HG03378 (cell line): ENCODE results near the gene ETNPPL.

Source experiments
- ATAC-seq: cut with Tn5 transposase; IDR thresholded peaks from one replicate; pipeline ENCODE4 v1.9.1; 2021; ENCODE audit warnings: mild to moderate bottlenecking, moderate library complexity; ENCODE audit not compliant: unreplicated experiment

ETNPPL gene

GRCh38 chr4:108762559-108763225 is at the start of gene ETNPPL:
Gene ETNPPL, minus strand, starts transcription at chr4:108763053. Its CDS starts 155 bp downstream, at chr4:108762898.
- ATAC-seq, result no peak

GRCh38 chr4:108811486-108811885 is 48.6 kb upstream of the ETNPPL start:
- ATAC-seq, result no peak

- ATAC-seq, result no peak
Observed at GRCh38 chr4:108810087-108810486, 47.2 kb upstream of the ETNPPL start.

GRCh38 chr4:108804648-108805273 is 41.9 kb upstream of the ETNPPL start:
- no peak for ATAC-seq

GRCh38 chr4:108799306-108799705 is 36.5 kb upstream of the ETNPPL start:
- no peak for ATAC-seq

GRCh38 chr4:108796173-108796572 is 33.3 kb upstream of the ETNPPL start:
- no peak for ATAC-seq

GRCh38 chr4:108795733-108796132 is 32.9 kb upstream of the ETNPPL start:
- no peak for ATAC-seq

- no peak for ATAC-seq
Observed at GRCh38 chr4:108794136-108794535, 31.3 kb upstream of the ETNPPL start.

- no peak for ATAC-seq
Observed at GRCh38 chr4:108793415-108793814, 30.6 kb upstream of the ETNPPL start.

- ATAC-seq, result no peak
Observed at GRCh38 chr4:108788731-108789130, 25.9 kb upstream of the ETNPPL start.

GRCh38 chr4:108787724-108788123 is 24.9 kb upstream of the ETNPPL start:
- no peak for ATAC-seq

- no peak for ATAC-seq
Observed at GRCh38 chr4:108787106-108787505, 24.3 kb upstream of the ETNPPL start.

- no peak for ATAC-seq
Observed at GRCh38 chr4:108786351-108786750, 23.5 kb upstream of the ETNPPL start.

GRCh38 chr4:108783665-108784463 is 21.0 kb upstream of the ETNPPL start:
- no peak for ATAC-seq

GRCh38 chr4:108779958-108780357 is 17.1 kb upstream of the ETNPPL start:
- no peak for ATAC-seq

- no peak for ATAC-seq
Observed at GRCh38 chr4:108777388-108777787, 14.5 kb upstream of the ETNPPL start.

GRCh38 chr4:108775921-108776320 is 13.1 kb upstream of the ETNPPL start:
- no peak for ATAC-seq

GRCh38 chr4:108774809-108775530 is 12.1 kb upstream of the ETNPPL start:
- ATAC-seq, result no peak

- no peak for ATAC-seq
Observed at GRCh38 chr4:108772402-108772801, 9.5 kb upstream of the ETNPPL start.

- no peak for ATAC-seq
Observed at GRCh38 chr4:108766058-108766457, 3.2 kb upstream of the ETNPPL start.

- ATAC-seq, result no peak
Observed at GRCh38 chr4:108763986-108764385, 1.1 kb upstream of the ETNPPL start.
